Upper lobe of left lung (tissue), 6 donors: ENCODE results near the gene HNRNPA3. TPM values are rescaled to one million over a fixed set of nuclear protein-coding genes. Genes with fewer than 3 reads are reported as not detected.
A peak's percentile ranks its signal among the peaks of the same experiment; 100 is the strongest.

Experiments
- ATAC-seq, 2 donors: fragments of 200-7000 bp; cut with Tn5 transposase; one replicate each; pipeline ENCODE4 v1.9.1; 2022; ENCODE audit warnings: mild to moderate bottlenecking in 2 of 2, moderate library complexity in 2 of 2; ENCODE audit not compliant: low FRiP score in 2 of 2
- DNase-seq, 2 donors: peaks; one replicate each; pipeline ENCODE4 v3.0.0-alpha.2; 2019 to 2020
- H3K27ac ChIP-seq, 4 donors: fragments of 200-600 bp; sonication (generic); one replicate each; pipeline ENCODE4 v1.5.1; 2016 to 2019
- H3K27me3 ChIP-seq, 4 donors: fragments of 200-600 bp; sonication (generic); one replicate each; pipeline ENCODE4 v1.5.1; 2017 to 2019
- H3K36me3 ChIP-seq, 4 donors: fragments of 200-600 bp; sonication (generic); one replicate each; pipeline ENCODE4 v1.5.1; 2016 to 2019
- H3K4me1 ChIP-seq, 4 donors: fragments of 200-600 bp; sonication (generic); one replicate each; pipeline ENCODE4 v1.5.1; 2018 to 2019
- H3K4me3 ChIP-seq, 4 donors: fragments of 200-600 bp; sonication (generic); one replicate each; pipeline ENCODE4 v1.5.1; 2017 to 2019; ENCODE audit warnings: mild to moderate bottlenecking in 2 of 4, moderate library complexity in 1 of 4
- H3K9me3 ChIP-seq, 4 donors: fragments of 200-600 bp; sonication (generic); one replicate each; pipeline ENCODE4 v1.5.1; 2018 to 2019
- CTCF ChIP-seq, 6 experiments: fragments of 450-650 bp in 4 of 6; fragments of 200-600 bp in 2 of 6; sonication (generic) in 2 of 6; IDR thresholded peaks; one replicate each; pipeline ENCODE4 v1.5.1; 2016 to 2019; ENCODE audit warnings: antibody characterized with exemption in 6 of 6
- EP300 ChIP-seq, 4 donors: sonication (generic); formaldehyde crosslinking; IDR thresholded peaks; one replicate each; pipeline ENCODE4 v1.5.1; 2017; ENCODE audit warnings: antibody characterized with exemption in 4 of 4, control low read depth in 2 of 4
- POLR2A ChIP-seq, 4 donors: fragments of 450-650 bp; IDR thresholded peaks; one replicate each; pipeline ENCODE4 v1.5.1; 2016 to 2017; ENCODE audit warnings: antibody characterized with exemption in 4 of 4, mild to moderate bottlenecking in 2 of 4
- POLR2AphosphoS5 ChIP-seq, 2 donors: sonication (generic); formaldehyde crosslinking; IDR thresholded peaks; one replicate each; pipeline ENCODE4 v1.5.1; 2017; ENCODE audit warnings: antibody characterized with exemption in 2 of 2
- WGBS, 2 donors: methylation state at CpG; one replicate each; pipeline ENCODE4 v1.1.5; 2017 to 2018; 5-methylcytosine and 5-hydroxymethylcytosine counted together
- total RNA-seq, 6 donors: library from RNA; depleted of rRNA in 4 of 6; stranded (reverse); fragments of >200 nt in 4 of 6; gene quantifications; one replicate each; pipeline versions ENCODE4 v1.1.0 to v1.2.1, GENCODE V29; 2016 to 2021
- donor health status: DM: no; HTN: no; CAD: no; lungs with moderate emphysema.
- donor health status: DM: no; HTN: yes; CAD: no; lungs with severe emphysema.

The HNRNPA3 gene
- total RNA-seq, 6 donors from 2014 or later = 53.2 to 146 (median 89.0) TPM

GRCh38 chr2:177201919-177202346 lies 10.7 kb upstream of the HNRNPA3 start:
- Histone ChIP-seq H3K27ac (no peak overlapping the region), H3K4me1 (no peaks in the 10 kb centered on the region), H3K9me3 (no peaks in the 10 kb centered on the region), H3K36me3 (no peaks in the 10 kb centered on the region), H3K4me3 (no peak overlapping the region), H3K27me3 (no peaks in the 10 kb centered on the region)
- 68 to 73% methylated on average over 1 to 3 of the region's 3 CpGs for WGBS, 2 donors
- no peak for TF ChIP-seq POLR2AphosphoS5 (IDR thresholded peaks at IDR 0.05)
- TF ChIP-seq EP300 (IDR thresholded peaks at IDR 0.05) = no peak
- no peak for TF ChIP-seq CTCF (IDR thresholded peaks at IDR 0.05)
- ATAC-seq (no peak), DNase-seq (no peak)

- WGBS, 2 donors = 89% methylated on average over 3 of the region's 3 CpGs
- H3K27me3 ChIP-seq = no peaks in the 10 kb centered on the region
- H3K9me3 ChIP-seq = no peaks in the 10 kb centered on the region
- no peak overlapping the region for H3K27ac ChIP-seq
- no peak overlapping the region for H3K4me3 ChIP-seq
- H3K4me1 ChIP-seq = no peaks in the 10 kb centered on the region
- DNase-seq = no peak
- ATAC-seq = no peak
- TF ChIP-seq POLR2AphosphoS5 (IDR thresholded peaks at IDR 0.05) (no peak), CTCF (IDR thresholded peaks at IDR 0.05) (no peak), EP300 (IDR thresholded peaks at IDR 0.05) (no peak), POLR2A (IDR thresholded peaks at IDR 0.05) (no peak)
- no peaks in the 10 kb centered on the region for H3K36me3 ChIP-seq
Observed at GRCh38 chr2:177204417-177204816, 8.2 kb upstream of the HNRNPA3 start.

GRCh38 chr2:177207101-177207500 lies 5.5 kb upstream of the HNRNPA3 start:
- peaks cover 9 to 16% (median 10%) of the 10 kb centered on the region in 4 donors for H3K4me1 ChIP-seq
- H3K4me3 ChIP-seq = no peak overlapping the region
- no peaks in the 10 kb centered on the region for H3K27me3 ChIP-seq
- H3K36me3 ChIP-seq = no peaks in the 10 kb centered on the region
- no peaks in the 10 kb centered on the region for H3K9me3 ChIP-seq
- H3K27ac ChIP-seq = no peak overlapping the region
- no peak for ATAC-seq
- WGBS, 2 donors = 71 to 76% methylated on average over 2 of the region's 2 CpGs
- TF ChIP-seq POLR2A (IDR thresholded peaks at IDR 0.05) (no peak), CTCF (IDR thresholded peaks at IDR 0.05) (no peak), POLR2AphosphoS5 (IDR thresholded peaks at IDR 0.05) (no peak), EP300 (IDR thresholded peaks at IDR 0.05) (no peak)
- no peak for DNase-seq

DNA sequence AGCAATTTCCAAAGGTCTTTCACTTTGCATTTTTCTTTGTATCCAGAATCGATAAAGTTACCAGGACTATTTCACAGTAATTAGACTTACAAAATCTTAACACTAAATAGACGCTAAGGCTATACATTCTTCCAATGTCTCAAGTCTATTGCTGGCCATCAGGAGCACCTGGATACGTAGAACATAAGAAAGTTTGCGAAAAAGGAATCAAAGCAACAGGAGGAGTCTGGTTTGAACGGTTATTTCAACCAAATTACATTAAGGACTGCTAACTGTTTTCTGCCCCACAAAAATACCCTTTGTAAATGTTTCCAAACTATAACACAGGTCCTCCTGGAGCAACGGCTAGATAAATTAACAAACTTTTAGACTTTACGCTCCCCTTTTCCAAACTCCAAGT lies 1.4 kb upstream of the HNRNPA3 start:
- peaks cover 30 to 39% (median 33%) of the 10 kb centered on the region in 4 donors for H3K4me1 ChIP-seq
- TF ChIP-seq CTCF (IDR thresholded peaks at IDR 0.05) = no peak
- TF ChIP-seq POLR2A (IDR thresholded peaks at IDR 0.05) = no peak
- TF ChIP-seq POLR2AphosphoS5 (IDR thresholded peaks at IDR 0.05) = no peak
- TF ChIP-seq EP300 (IDR thresholded peaks at IDR 0.05) = no peak
- peak overlapping the region; percentile 98 to 100 (median 100) for H3K27ac ChIP-seq
- no peaks in the 10 kb centered on the region for H3K9me3 ChIP-seq
- 59 to 60% methylated on average over 7 of the region's 7 CpGs for WGBS, 2 donors
- ATAC-seq (no peak), DNase-seq (no peak)
- peaks cover 0 to 25% (median 2%) of the 10 kb centered on the region in 4 donors for H3K36me3 ChIP-seq
- no peaks in the 10 kb centered on the region for H3K27me3 ChIP-seq
- peak overlapping the region in 2 of 4 donors; percentile 72 to 74 for H3K4me3 ChIP-seq

DNA sequence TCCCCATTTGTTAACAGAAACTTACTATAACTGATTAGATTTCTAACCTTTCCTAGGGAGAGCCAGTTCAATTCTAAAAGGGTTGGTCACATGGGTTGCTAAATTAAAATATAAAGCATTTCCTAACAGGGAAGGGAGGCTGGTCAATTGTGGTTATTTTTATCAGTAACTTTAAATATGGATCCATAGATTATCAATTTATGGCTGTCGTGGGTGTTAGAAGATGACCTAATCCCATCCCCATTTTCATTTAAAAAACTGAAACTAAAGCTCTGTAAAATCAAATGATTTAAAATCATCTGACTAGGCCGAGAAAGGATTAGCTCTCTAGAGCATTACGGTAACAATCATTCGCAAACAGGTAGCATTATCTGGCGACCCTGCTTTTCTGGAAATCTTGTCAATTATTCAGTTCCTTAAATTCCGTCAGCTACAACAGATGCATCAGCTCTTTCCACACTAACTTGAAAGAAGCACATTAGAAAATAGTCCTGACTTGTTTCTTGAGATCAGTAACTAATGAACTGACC lies 953 bp upstream of the HNRNPA3 start:
- Histone ChIP-seq H3K27me3 (no peaks in the 10 kb centered on the region), H3K27ac (peak overlapping the region; percentile 98 to 100 (median 100)), H3K4me1 (peaks cover 33 to 43% (median 38%) of the 10 kb centered on the region in 4 donors), H3K4me3 (peak overlapping the region; percentile 12 to 74 (median 64)), H3K36me3 (peaks cover 0 to 30% (median 6%) of the 10 kb centered on the region in 4 donors), H3K9me3 (no peaks in the 10 kb centered on the region)
- 3 to 11% methylated on average over 6 of the region's 6 CpGs for WGBS, 2 donors
- ATAC-seq = no peak
- TF ChIP-seq POLR2AphosphoS5 (IDR thresholded peaks at IDR 0.05) (no peak), EP300 (IDR thresholded peaks at IDR 0.05) (no peak), CTCF (IDR thresholded peaks at IDR 0.05) (no peak), POLR2A (IDR thresholded peaks at IDR 0.05) (no peak)
- no peak for DNase-seq
